GM18499 (cell line): Measurements from ENCODE around the gene GPRC5C.

ENCODE experiments used
- ATAC-seq: cut with Tn5 transposase; IDR thresholded peaks from one replicate; pipeline ENCODE4 v1.9.1; 2021; ENCODE audit warnings: moderate number of reproducible peaks; ENCODE audit not compliant: insufficient read depth, unreplicated experiment

GPRC5C gene

DNA sequence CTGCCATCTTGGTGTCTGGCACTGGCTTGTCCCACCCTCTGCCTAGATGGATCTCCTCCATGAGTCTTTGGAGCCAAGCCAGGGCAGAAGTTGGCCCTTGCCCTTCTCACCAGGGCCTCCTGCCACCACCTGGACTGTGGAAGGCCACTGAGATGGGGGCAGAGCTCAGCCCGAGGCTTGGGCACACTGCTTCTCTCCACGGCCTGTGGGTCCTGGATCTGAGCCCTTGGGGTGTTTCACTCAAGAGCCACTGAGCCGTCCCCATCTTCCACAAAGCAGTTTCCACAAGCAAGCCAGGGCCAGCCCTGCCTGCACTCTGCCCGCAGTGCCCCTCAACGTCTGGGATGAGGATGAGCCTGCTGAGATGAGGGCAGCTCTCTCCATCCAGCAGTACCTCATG lies 17.9 kb downstream of the GPRC5C start:
- no peak for ATAC-seq

DNA sequence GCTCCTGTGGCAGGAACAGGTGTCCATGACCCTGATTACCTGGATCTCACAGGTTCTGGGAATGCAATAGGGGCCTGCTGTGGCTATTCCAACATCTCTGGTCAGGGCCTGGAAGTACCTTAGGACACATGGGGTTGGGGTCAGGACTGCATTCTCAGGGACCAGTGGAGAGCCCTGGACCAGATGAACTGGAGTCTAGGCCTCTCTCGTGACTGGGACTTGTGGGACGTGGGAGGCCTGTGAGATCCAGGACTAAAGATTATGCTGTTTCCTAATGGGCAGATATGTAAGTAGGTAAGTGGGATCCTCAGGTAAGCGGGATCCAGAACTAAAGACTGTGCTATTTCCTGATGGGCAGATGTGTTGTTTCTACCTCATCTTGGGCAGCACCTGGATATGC lies 18.3 kb downstream of the GPRC5C start:
- ATAC-seq = no peak

DNA sequence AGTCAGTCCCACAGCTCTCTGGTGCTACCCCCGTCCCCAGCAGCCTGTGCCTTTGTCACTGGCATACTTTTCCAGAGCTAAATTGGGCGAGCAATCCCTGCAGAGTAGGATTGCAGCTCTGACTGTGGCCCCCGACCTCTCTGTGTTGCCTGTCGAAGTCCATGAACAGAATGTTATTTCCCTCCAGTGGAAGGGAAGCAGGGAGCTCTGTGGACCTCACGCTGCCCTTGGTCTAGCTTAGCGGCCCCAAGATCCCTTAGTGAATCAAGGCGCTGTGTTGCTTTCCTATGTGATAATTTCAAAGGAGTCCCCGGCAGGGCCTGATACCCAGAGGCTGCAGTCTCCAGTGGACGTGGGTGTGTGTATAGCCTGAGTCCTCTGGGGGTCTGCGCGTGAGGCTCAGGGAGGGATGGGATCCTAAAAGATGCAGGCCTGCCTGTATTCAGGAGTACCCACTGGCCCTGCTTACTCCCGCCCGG lies 19.1 kb downstream of the GPRC5C start:
- ATAC-seq = no peak

DNA sequence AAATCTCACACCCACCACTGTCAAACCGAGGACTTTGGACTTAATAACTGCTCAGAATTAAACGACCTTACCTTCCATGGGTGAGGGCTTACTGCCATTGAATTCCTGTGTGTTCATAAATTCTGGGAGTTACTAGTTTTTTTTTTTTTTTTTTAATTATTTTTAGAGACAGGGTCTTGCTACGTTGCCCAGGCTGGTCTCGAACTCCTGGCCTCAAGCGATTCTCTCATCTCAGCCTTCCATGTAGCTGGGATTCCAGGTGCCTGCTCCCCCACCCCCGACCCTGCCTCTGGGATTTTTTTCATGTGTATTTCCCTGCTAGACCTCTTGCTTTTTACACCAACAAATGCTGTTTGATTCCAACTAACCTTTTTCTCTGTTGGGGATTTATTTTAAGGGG lies 19.7 kb downstream of the GPRC5C start:
- ATAC-seq = no peak

DNA sequence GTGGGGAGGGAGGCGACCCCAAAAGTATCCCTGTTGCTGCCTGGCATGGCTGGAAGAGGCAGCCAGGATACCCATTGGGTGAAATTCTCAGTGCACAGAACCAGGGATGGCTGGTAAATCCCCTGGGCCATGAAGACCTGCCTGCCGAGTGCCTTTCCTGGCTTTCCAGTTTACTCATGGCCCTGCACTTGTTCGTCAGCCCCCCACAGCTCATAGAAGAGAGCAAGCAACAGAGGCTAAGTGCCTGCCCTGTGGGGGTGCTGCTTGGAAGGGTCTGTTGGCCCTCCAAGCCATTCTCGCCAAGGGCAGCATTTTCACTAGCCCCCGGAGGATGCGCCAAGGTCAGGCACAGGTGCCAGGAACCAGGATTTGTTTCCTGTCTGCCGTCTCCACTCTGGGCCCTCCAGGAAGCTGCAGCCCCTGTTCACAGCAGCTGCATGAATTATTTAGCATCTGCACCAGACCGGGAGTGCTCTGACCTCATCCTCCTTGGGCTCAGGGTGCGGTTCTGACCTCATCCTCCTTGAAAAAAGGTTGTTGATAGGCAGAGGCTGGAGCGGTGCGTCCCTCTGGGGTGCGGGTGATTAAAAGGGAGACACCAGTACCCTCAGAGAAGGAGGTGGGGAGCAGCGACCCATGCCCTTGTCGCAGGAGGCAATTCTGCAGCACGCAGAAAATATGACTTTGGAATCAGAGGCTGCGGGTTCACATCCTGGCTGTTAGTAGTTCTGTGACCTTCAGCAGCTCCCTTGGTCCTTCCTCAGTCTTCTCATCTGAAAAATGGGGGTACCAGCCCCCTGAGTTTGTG lies 20.3 kb downstream of the GPRC5C start:
- ATAC-seq = no peak

DNA sequence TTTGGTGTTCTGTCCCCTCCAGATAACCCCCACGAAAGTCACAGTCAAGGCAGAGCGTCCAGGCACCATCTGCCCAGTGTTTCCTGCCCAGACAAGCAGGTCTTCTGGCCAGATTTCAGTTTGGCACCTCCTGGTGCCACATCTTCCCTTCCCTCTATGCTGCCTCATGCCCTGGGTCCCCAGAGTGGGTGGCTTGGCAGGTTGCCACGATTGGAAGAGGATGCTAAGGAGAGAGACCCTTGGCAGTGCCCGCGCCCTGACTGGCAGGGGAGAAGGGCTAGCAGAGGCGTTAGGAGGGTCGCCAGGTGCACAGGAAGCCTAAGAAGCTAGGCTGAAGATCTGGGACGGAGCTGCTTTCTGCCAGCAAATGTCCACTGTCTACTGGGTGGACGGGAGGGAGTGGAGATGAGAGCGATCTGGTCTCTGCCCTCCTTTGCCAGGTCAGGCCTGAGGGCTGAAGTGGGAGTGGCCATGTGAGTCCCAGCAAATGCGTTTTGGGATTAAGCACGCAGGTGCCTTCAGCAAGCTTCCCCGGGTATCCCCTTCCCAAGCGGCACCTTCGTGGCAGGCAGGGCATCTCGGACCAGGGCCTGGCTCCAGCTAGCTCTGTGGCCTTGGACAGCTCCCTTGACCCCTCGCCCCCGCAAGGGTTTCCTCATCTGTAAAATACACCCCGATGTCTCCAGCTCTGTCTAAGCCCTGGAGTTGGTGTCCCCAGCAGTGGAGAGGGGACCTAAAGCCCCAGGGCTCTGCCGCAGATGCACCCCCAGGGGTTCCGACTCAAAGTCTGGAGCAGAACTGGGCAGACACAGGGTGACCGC lies 21.2 kb downstream of the GPRC5C start:
- ATAC-seq = no peak

DNA sequence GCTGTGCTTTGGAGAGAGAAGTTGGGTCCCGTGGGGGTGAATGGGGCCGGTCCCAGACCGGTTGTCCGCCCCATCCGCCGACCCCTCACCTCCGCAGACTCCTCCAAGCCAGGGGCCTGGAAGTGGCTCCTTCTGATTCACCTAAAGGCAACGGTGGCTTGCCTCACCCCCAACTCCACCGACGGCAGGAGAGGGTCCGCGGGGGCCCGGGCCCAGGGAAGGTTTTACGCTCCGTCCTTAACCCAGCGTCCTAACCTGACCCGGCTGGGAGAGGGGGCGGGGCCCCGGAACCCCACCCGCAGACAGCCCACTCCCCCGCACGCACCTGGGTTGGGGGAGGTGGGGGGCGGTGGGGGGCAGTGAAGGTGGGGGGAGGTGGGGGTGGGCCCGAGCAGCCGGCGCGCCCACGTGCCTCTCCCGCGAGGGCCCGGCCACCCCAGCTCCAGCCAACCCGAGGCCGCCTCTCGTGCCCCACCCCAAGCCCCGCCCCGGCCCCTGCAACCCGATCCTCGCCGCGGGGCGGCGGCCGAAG lies 21.8 kb downstream of the GPRC5C start:
- ATAC-seq = no peak

DNA sequence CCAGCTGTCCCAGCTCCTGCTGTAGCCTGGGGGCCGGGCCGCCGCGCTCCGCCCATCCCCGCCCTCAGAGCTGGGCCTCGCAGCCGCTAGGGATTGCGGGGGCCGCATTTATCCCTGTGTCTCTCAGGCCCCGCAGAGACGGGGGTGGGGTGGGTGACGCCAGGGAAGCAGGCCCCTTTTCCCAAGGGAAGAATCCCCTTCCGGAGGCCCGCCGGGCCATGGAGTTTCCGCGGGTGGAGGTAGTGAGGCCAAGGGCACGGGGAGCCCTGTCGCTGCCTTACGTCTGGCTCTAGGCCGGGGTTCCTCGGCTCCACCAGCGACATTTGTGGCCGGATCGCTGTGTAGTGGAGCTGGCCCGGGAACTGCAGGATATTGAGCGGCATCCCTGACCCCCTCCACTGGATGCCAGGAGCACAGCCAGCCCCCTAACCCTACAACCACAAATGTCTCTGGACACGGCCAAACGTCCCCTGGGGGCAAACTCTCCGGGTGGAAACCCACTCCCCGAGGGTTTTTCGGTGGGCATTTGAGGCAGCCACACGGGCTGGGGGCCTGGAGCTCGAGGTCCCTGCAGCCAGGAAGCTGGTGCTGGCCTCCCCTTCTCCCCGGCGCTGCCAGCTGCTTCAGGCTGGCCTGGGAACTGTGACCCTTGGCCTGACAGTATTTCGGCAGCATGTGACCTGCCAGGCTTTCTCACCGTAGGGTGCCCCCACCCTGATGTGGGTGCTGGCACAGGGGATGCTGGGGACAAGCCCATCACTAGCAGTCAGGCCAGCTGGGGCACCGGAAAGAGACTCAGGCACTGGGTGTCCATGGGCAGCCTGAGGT lies 22.5 kb downstream of the GPRC5C start:
- no peak for ATAC-seq

DNA sequence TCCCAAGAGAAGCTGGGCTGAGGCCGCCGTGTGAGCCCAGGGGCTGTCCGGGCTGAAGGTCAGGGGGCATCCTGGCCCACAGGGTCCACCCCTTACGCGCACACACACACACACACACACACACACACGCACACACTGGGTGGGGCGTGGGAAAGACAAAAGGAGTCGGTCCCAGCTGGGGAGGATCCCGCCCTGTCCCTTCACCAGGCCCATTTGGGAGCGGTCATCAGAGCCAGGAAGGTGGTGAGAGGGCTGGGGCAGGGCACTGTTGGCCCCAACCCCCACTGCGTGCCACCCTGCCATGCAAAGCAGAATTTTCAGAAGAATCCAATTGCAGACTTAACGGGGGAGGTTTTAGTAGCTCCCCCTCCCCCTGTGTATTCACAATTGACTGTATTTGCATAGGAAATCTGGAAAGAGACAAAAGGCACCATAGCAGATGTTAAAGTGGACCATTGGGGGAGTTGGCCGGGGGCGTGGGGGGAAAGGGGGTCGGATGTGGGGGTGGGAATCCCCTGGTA lies 23.2 kb downstream of the GPRC5C start:
- ATAC-seq = no peak

DNA sequence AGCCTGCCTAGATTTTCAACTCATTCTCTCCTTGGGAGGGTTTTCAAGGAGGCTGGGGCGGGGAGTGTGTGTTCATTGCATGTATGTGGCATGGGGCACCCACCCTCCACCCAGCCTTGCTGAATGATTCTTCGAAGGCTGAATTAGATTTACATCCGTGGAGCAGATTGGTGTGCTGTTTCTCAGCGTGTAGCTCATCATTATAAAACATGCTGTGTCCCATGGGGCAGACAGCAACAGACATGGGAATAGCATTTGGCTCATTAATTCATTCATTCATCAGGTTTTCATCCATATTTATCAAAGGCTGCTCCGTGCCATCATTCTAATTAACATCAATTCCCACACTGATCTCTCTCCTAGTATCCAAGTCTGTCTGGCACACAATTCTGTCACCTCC lies 23.9 kb downstream of the GPRC5C start:
- ATAC-seq = no peak

DNA sequence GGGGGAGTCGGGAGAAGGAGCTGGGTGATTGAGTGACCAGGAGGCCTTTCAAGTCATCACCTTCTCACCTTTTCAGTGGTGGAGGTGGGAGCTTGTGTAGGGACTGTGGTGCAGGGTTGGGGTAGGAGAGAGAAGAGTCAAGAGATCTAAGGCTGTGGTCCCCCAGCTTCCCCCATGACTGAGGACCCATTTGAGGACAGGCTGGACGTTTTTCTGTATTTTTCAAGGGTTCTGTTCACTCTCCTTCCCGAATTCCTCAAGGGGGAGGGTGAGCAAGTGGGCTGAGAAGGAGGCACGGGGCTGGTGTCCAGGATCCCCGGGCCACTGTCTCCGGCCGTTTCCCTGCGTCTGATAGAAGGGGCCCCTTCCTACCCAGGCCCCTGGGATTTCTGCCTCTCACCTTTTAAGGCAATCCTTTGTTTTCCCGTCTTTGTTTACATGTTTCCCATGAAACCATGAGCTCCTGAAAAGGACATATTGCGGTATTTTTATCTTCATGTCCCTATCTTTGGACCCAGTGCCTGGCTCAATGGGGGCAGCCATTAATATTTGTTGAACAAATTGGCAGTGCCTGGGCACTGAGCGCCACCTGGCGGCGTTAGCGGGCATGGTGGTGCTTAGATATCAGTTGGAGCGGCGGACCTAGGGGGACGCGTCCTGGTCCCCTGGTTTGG lies 25.4 kb downstream of the GPRC5C start:
- no peak for ATAC-seq

DNA sequence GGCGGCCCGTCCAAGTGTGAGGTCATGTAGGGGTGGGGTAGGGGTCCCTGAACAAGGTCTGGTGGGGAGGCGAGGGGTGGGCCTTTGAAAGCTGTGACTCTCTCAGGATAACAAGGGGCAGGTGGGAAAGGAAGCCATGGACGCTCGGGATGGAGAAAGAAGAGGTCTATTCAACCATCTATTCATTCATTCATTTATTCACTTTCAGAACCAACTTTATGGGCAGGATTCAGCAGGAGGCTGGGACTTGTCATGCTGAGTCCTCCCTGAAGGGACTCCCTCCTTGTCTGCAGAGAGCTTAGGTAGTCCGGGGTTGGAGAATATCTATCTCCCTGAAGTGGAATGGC lies 25.9 kb downstream of the GPRC5C start:
- no peak for ATAC-seq

DNA sequence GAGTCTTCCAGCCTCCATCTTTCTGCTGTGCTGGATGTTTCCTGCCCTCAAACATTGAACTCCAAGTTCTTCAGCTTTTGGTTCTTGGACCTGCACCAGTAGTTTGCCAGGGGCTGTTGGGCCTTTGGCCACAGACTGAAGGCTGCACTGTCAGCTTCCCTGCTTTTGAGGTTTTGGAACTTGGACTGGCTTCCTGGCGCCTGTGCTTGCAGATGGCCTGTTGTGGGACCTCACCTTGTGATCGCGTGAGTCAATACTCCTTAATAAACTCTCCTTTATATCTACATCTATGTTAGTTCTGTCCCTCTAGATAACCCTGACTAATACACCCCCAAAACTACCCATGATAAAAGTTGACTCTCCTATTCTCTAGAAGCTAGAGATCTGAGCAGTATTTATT lies 26.9 kb downstream of the GPRC5C start:
- ATAC-seq = no peak

DNA sequence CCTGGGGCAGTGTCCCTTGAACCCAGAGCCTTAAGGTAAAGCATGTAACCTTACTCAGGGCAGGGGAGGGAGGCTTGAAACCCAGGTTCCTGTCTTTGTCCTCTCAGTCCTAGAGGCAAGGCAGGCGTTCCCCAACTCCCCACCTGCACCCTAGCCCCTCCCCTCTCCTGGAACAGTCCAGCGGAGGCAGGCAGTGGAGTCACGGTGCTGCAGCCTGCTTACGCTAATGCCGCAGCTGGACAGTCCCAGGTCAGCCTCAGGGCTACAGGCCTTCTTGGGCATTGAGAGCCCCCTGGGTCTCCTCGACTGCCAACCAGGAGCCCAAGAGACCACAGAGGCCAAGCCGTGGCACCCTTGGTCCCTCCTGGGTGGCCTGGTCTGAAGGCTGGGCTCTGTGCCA lies 27.7 kb downstream of the GPRC5C start:
- no peak for ATAC-seq

DNA sequence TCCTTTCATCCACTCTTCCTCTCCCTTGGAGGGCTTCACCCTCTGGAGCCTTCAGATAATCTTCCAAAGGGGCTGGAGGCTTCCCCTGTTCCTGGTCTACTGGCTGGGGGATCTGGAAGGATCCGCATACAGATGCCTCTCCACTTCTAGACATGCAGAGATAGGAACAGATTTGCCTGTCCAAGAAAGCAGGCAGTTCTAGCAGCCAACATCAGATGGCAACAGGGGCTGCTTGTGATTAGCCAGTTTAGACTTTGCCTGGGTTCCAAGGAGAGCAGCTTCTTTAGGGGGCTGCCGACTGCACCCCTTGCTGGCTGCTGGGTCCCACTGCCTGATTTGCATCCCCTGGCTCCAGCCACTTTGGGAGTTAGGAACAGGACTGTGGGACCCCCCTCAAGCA lies 28.4 kb downstream of the GPRC5C start:
- no peak for ATAC-seq

DNA sequence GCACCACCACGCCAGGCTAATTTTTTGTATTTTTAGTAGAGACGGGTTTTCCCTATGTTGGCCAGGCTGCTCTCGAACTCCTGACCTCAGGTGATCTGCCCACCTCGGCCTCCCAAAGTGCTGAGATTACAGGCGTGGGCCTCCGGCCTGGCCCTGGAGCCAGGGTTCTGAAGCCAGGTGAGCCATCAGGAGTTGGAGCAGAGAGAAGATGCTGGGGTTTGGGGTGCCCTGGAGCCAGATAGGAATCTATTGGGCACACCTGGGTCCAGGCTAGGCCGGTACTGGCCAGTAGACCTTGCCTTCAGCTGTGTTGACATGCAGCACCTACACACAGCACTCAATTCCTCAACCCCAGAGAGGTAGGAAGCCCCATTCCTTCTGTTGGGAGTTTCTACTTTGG lies 29.1 kb downstream of the GPRC5C start:
- no peak for ATAC-seq

DNA sequence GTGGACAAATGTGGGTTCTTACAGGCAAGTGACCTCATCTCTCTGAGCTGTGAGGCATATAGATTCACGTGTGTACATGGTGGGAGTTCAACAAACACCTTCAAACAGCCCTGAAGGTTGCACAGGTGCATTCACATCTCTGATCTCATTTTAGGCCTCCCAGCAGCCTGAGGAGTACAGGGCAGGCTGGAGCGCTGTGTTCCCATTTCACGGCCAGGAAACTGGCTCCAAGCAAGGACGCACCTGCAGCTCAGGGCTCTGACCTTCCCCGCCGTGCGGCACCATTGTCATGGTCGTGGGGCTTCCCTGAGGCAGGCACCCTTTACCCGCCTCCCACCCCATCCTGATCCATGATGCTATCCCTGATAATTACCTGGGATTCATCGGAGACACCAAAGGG lies 29.7 kb downstream of the GPRC5C start:
- ATAC-seq = no peak

DNA sequence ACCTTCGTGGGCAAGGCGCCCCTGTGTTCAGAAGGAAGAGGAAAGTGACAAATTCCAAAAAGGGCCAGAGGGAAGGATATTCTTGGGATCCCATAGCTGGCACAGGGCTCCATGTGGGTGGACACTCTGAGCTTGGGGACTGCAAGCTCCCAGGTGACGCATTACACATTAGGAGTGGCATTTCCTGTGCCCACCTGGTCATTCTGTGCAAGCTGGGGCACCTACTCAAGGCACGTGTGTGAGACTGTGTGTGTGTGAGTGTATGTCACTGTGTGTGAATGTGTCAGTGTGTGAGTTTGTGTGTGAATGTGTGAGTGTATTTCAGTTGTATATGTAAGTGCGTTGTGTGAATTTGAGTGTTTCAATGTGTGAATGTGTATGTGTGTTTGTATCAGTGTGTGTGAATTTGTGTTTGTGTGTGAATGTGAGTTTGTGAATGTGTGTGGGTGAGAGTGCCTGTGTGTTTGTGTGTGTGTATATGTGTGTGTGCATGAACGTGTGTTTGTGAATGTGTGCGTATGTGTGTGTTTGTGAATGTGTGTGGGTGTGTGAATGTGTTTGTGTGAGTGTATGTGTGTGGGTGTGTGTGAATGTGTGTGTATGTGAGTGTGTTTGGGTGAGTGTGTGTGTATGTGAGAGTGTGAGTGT lies 33.0 kb downstream of the GPRC5C start:
- ATAC-seq = no peak

DNA sequence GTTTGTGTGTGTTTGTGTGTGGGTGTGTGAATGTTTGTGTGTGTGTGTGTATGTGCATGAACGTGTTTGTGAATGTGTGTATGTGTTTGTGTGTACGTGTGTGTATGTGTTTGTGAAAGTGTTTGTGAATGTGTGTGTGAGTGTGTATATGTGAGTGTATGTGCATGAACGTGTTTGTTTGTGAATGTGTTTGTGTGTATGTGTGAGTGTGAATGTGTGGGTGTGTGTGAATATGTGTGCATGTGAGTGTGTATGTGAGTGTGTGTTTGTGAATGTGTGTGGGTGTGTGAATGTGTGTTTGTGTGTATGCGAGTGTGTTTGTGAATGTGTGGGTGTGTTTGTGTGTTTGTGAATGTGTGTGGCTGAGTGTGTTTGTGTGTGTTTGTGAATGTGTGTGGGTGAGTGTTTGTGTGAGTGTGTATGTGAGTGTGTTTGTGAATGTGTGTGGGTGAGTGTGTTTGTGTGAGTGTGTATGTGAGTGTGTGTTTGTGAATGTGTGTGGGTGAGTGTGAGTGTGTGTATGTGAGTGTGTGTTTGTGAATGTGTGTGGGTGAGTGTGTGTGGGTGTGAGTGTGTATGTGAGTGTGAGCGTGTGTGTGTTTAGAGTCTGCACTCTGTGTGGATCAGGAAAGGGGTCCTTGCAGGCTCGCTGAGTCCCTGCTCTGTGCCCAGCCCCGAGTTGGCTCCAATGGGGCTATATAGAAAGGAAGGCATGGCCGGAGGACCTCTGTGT lies 33.7 kb downstream of the GPRC5C start:
- ATAC-seq = no peak
